OCI-M2 (cell line): ENCODE measurements around the gene FYB1.

ENCODE experiments used
- DNase-seq: peaks from one replicate; lab custom pipeline; 2025; ENCODE audit not compliant: unreplicated experiment; lab: John Stamatoyannopoulos, UW

Gene FYB1

DNA sequence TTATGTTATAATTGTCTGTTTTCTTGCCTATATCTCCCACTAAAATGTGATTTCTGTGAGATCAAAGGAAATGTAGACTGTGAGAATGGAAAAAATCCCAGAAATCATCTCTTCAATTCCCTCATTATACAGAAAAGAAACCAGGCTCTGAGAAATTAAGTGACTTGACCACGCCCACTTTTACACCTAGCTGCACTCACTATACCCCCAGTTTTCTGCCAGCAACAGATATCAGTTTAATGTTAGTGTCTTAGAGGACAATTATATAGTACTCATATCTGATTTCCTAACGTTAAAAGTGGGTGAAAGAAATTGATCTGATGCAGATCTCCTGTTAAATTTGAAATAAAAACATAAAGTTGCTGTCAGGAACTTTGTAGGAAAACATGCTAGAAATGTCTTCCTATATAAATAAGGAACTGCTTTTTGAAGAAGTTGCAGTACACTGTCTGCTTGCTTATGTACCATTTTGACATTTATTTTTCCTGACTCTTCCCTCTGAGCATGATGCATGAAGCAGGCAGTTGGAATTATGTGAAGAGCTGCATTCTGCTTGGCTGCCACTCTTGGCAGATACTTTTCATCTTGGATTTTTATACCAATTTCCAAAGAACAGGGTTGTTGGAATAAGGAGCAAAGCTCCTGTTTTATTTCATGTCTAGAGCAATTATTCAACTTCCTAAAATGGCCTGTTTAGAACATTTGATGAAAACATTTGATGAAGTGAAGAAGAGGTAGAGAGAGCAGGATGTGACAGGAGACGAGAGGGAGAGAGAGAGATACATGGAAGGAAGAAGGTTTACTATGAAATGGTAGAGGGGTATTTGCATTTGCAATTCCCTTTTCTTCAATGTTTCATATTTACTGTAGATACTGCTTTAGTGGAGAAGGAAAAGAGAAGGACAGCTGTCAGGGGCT is 87.9 kb downstream of the FYB1 start:
- no peak for DNase-seq

- DNase-seq: no peak
Measured at GRCh38 chr5:39130716-39131115, 88.6 kb downstream of the FYB1 start.

DNA sequence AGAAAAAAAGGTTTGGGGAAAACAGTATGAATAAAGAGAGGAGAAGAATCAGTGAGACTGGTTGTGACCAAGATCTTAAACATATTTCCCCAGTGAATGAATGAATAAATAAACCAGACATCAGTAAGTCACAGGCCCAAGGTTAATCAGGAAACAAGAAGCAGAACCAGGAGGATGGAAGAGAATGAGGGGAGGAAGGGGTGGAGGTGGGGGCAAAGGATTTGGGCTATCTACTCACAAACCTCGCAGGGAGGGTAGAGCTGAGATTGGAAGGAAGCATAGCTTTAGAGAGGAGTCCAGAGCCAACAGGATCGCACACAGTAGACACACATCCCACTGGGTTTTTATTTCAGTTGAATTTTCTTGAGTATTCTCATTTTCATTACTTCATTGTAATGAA is 97.4 kb downstream of the FYB1 start:
- no peak for DNase-seq

- DNase-seq: no peak
Measured at GRCh38 chr5:39121315-39121714, 98.0 kb downstream of the FYB1 start.

DNA sequence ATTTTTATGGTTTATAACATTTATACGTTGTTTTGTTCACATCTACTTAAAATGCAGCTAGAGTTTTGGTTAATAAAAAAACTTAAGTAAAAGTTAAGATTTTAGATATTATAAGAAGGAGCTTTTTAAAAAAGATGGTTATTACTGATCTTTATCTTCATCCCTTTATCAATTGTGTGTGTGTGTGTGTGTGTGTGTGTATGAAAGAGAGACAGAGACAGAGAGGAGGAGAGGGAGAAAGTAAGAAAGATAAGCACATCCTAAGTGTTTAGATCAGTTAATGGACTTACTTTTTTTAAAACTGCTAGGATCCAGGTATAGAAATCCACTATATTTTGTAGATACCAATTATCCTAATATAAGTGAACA is 99.3 kb downstream of the FYB1 start:
- DNase-seq: no peak

GRCh38 chr5:39119404-39120051 is 99.8 kb downstream of the FYB1 start:
- DNase-seq: no peak

- no peak for DNase-seq
Measured at GRCh38 chr5:39118638-39119037, 100.7 kb downstream of the FYB1 start.

DNA sequence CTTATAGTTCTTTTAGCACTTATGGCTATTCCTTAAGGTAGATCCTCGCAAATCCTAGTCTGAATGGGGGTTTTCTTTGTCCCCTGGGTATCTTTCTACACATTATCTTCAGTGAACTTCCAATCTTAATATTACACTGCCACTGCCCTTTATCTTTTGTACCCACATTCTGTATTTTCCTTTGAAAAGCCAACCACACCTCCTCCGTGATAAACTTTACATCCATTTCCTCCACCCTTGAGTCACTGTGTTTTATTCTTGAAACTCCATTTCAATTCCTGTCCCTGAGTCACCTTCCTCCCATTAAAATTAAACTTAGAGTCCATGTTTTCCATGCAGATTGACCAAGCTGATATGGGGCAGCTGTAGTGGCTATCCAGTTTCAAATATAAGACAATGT is 102.0 kb downstream of the FYB1 start:
- DNase-seq: no peak

DNA sequence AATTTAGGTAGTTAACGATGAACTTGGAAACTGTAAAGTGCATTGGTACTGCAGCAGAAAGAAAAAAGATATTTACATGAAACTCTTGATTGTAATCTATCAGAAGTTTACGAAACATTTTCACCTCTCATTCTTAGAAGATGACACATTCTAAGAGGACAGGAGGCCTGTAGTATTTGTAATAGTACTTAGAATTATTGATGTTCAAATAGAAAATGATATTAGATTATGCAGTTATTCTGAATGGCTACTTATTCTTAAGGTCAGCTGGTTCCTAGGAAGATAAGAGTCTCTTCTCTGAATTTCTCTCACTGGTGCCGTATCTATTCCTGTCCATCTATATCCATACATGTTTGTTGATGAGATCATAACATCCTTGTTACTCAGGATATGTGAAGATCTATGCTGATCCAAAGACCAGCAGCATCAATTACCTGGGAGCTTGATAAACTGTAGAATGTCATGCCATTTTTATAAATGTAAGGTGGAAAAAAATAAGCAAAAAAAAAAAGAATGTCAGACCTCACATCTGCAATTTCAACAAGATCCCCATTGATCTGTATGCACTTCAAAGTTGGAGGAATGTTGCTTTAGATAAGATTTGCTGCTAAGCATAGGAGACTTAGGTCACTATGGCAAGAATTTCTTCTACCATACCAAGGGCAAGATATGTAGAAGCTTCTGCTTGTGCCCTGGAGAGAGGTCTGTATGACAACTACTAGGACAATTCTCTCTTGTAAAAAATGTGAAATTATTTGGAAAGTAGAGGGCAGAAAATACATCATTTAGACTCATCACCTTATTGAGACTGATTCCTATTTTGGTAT is 102.8 kb downstream of the FYB1 start:
- DNase-seq: no peak

GRCh38 chr5:39115644-39116343 is 103.6 kb downstream of the FYB1 start:
- no peak for DNase-seq

- DNase-seq: no peak
Measured at GRCh38 chr5:39114155-39114554, 105.2 kb downstream of the FYB1 start.

DNA sequence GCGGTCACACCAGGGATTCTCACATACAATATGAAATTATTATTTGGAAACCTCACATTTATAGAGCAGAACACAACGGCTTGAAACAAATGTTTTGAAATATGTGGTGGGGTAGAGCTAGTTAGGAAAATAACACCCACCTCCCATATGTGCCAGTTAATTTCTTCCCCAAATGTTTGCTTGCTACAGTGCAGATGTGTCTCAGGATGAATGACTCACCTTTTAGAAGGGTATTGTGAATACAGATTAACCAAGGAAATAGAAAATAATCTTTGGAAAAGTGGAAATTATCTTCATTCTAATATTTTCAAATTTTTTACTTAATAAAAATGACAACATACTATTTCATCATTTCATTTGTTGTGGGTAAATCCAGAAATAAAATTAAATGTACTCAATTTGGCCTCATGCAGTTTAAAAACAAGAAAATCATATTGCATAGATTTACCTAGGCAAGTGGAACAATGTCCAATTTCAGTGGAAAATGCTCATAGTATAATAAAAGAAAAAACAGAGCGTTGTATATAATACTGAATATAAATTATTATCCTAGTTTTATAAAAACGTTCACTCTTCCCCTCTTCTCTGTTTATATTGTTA is 105.9 kb downstream of the FYB1 start:
- DNase-seq: no peak

- no peak for DNase-seq
Measured at GRCh38 chr5:39109606-39110005, 109.8 kb downstream of the FYB1 start.

DNA sequence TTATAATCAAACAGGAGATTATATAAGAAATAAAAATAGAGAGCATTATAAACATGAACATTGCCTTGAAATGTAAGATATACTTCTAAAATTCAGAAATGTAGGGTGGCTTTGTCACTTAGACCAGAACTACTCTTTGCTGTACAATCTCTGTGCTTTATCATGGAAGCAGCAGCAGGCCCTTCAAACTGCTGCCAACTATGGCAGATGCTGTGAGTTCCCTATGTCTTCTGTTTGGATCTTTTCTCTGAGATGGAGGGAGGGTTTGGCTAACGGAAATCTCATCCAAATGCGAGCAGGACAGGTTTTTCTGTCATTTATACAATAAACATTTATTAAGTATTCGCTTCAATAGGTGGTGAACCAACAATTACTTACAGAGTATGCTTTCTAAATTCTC is 110.4 kb downstream of the FYB1 start:
- no peak for DNase-seq

DNA sequence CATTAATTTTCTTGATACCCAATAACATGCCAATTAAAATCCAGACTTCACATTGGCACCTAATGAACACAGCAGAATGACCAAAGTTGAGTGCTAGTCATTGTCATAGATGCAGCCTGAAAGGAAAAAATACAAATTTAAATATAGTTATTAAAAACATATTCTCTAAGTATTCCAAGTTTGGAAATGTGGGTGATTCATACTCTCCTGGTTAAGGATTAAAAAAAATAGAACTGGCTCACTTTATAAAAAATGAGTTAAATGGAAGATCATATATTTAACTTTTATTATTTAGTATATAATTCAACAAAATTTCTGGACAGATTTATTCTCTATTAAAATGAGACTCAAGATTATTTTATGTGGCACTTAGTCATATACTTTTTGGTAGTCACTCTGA is 112.0 kb downstream of the FYB1 start:
- DNase-seq: no peak

DNA sequence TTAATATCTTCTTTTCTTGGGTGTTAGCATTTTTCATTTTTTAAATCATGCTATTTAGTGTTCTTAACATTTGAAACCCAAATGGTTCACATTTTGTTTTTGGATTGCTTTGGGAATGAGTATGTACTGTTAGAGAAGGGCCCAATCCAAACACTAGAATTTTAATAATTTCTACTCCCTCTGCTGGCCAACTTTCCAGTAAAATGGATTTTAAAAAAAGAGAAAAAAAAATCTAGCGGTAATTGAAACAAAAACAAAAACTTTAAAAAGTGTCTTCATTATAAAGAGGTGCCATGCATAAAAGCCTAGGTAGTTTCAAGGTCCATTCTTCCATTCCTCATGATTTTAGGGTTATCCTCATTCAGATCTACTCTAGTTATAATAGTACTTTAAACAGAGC is 113.0 kb downstream of the FYB1 start:
- no peak for DNase-seq

GRCh38 chr5:39104221-39104620 is 115.1 kb downstream of the FYB1 start:
- no peak for DNase-seq

DNA sequence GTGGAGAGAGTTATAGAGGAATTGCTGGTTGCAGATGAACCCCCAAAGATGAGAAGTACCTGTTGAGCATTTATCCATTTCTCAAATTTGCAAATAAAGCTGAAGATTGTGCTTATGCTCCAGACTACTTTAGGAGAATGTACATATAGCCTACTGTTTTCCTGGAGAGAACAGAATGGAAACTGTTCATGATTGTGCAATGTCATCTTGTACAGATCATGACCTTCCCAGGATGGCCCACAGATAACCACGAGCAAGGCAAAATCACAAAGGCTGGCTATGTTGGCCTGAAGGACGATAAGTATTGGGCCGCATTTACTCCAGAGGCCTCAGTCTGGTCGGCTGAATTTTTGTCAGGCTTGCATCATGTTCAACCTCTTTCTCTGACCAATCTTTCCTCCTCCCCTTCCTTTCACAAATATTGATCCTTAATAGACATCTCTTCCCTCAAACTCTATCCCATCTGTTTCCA is 116.6 kb downstream of the FYB1 start:
- DNase-seq: no peak

DNA sequence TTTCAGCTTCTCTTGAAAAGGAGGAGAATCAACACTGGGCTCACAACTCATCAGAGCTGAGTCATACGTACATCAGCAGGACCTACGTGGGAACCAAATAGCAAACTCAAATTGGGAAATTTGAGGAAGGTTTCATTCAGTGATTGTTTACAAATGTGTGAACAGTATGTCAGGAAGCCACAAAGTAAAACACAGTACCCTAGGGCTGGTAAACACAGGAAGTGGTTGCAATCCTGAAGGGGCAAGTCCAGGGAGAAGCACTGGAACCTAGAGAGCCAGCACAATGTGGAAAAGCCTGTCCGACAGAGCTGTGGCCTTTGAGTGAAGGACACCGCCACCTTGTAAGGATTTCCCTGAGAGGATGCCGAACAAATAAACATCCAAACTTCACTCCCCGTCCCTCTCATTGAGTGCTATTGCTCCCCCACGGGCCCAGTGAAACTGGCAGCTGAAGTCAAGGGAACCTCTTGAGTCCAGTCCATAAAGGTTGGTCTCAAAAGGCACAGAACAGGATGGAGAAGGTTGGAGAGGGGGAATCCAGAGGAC is 118.4 kb downstream of the FYB1 start:
- DNase-seq: no peak

DNA sequence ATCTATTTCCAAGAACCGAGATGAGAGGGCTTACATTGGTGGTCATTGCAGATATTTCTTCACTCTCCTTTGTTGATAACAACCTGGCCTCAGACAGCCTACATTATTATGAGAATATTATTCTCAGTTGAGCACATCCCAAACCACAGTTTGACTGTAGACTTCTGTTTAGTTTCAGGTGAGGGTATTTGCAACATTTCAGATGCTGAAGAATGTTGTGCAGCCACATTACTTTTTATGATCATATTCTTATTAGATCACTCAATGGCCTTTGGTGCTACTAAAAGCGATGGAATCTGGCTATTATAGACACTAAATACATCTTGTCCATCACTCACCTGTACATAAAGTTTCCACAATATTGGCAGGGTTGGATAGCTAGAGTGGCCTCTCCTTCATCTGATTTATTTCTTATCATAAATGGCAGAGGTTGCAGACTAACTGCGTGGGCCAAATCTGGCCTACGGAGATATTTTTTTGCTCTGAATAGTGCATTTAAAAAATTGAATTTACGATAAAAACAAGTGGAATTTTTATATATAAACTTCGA is 119.0 kb downstream of the FYB1 start:
- DNase-seq: no peak
